Measurements from ENCODE around the gene TMEM51. TPM values are rescaled to one million over a fixed set of nuclear protein-coding genes. Genes with fewer than 3 reads are reported as not detected.

Gene TMEM51
- polyA plus RNA-seq, 1 donor from 2014 or later, result 1.7 TPM

DNA sequence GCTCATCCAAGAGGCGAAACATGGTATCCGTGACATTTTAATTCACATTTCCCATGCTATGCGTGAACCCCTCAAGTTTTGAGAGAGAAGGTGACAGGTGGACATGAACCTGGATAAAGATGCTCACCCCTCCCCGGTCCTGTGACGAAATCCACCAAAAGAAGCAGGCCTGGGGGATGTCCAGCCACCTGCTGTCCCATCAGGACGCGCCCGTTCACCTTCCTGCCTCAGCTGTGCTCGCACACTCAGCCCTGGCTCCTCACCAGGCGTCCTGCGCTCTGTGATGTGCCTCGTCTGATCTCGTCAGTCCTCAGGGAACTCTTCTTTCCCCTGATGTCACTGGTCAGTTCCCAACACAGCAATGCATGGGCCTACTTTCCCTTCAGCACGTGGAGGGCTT is 103.8 kb downstream of the TMEM51 start:
- Histone ChIP-seq H3F3A (ENCODE audit: insufficient read depth, low read length, poor library complexity, severe bottlenecking) (no peaks in the 10 kb centered on the region), H3K36me3 (ENCODE audit: insufficient read depth, low read length) (no peaks in the 10 kb centered on the region), H3K4me2 (ENCODE audit: low read length) (no peak overlapping the region), H3K79me2 (replicated peaks; ENCODE audit: insufficient read depth, low read length) (no peaks in the 10 kb centered on the region), H3K4me3 (ENCODE audit: low read length) (no peak overlapping the region), H4K20me1 (ENCODE audit: insufficient read depth) (no peaks in the 10 kb centered on the region), H3K9me2 (ENCODE audit: insufficient read depth, low read length) (no peaks in the 10 kb centered on the region), H2AFZ (ENCODE audit: low read depth, low read length) (no peak overlapping the region), H3K9ac (ENCODE audit: low read length) (no peak overlapping the region), H3K9me3 (ENCODE audit: low read length) (no peaks in the 10 kb centered on the region), H3K27ac (ENCODE audit: low read length) (no peak overlapping the region), H3K27me3 (ENCODE audit: insufficient read depth, low read depth, low read length) (no peaks in the 10 kb centered on the region)
- TF ChIP-seq POLR2AphosphoS5 (IDR thresholded peaks at IDR 0.05) (no peak), CTCF (IDR thresholded peaks at IDR 0.05; ENCODE audit: poor library complexity, severe bottlenecking) (no peak), TAF1 (IDR thresholded peaks at IDR 0.05; ENCODE audit: low read depth) (no peak), MXI1 (conservative IDR thresholded peaks at IDR 0.05; ENCODE audit: poor library complexity, severe bottlenecking) (no peak), EZH2 (IDR thresholded peaks at IDR 0.05; ENCODE audit: borderline replicate concordance, insufficient read depth, low read length, poor library complexity, severe bottlenecking) (no peak), SMC3 (conservative IDR thresholded peaks at IDR 0.05; ENCODE audit: poor library complexity) (no peak), REST (IDR thresholded peaks at IDR 0.05; ENCODE audit: borderline replicate concordance) (no peak), EP300 (conservative IDR thresholded peaks at IDR 0.05; ENCODE audit: poor library complexity, severe bottlenecking) (no peak), RAD21 (conservative IDR thresholded peaks at IDR 0.05) (no peak)

- TF ChIP-seq EP300 (conservative IDR thresholded peaks at IDR 0.05; ENCODE audit: poor library complexity, severe bottlenecking), result no peak
- TF ChIP-seq CTCF (IDR thresholded peaks at IDR 0.05; ENCODE audit: poor library complexity, severe bottlenecking), result no peak
- no peak for TF ChIP-seq SMC3 (conservative IDR thresholded peaks at IDR 0.05; ENCODE audit: poor library complexity)
- no peak for TF ChIP-seq POLR2AphosphoS5 (IDR thresholded peaks at IDR 0.05)
- TF ChIP-seq TAF1 (IDR thresholded peaks at IDR 0.05; ENCODE audit: low read depth), result no peak
- no peak for TF ChIP-seq EZH2 (IDR thresholded peaks at IDR 0.05; ENCODE audit: borderline replicate concordance, insufficient read depth, low read length, poor library complexity, severe bottlenecking)
- no peak for TF ChIP-seq MXI1 (conservative IDR thresholded peaks at IDR 0.05; ENCODE audit: poor library complexity, severe bottlenecking)
- TF ChIP-seq RAD21 (conservative IDR thresholded peaks at IDR 0.05), result no peak
- TF ChIP-seq REST (IDR thresholded peaks at IDR 0.05; ENCODE audit: borderline replicate concordance), result no peak
- no peaks in the 10 kb centered on the region for H3K79me2 ChIP-seq (replicated peaks; ENCODE audit: insufficient read depth, low read length)
- H3K27ac ChIP-seq (ENCODE audit: low read length), result no peak overlapping the region
- H3K9me2 ChIP-seq (ENCODE audit: insufficient read depth, low read length), result no peaks in the 10 kb centered on the region
- no peak overlapping the region for H2AFZ ChIP-seq (ENCODE audit: low read depth, low read length)
- no peaks in the 10 kb centered on the region for H4K20me1 ChIP-seq (ENCODE audit: insufficient read depth)
- no peaks in the 10 kb centered on the region for H3F3A ChIP-seq (ENCODE audit: insufficient read depth, low read length, poor library complexity, severe bottlenecking)
- no peak overlapping the region for H3K4me3 ChIP-seq (ENCODE audit: low read length)
- H3K4me2 ChIP-seq (ENCODE audit: low read length), result no peak overlapping the region
- no peaks in the 10 kb centered on the region for H3K27me3 ChIP-seq (ENCODE audit: insufficient read depth, low read depth, low read length)
- no peak overlapping the region for H3K9ac ChIP-seq (ENCODE audit: low read length)
- no peaks in the 10 kb centered on the region for H3K9me3 ChIP-seq (ENCODE audit: low read length)
- H3K36me3 ChIP-seq (ENCODE audit: insufficient read depth, low read length), result no peaks in the 10 kb centered on the region
Measured at GRCh38 chr1:15258833-15259621, 105.5 kb downstream of the TMEM51 start.
